ENCODE measurements around the gene SLC13A3. TPM values are rescaled to one million over a fixed set of nuclear protein-coding genes. Genes with fewer than 3 reads are reported as not detected.

SLC13A3 gene
- total RNA-seq, 1 donor from 2014 or later: 5.5 TPM

GRCh38 chr20:46563170-46563859 lies 87.9 kb downstream of the SLC13A3 start:
- no peak for DNase-seq (ENCODE audit: low read depth)
- H3K36me3 ChIP-seq (ENCODE audit: control insufficient read depth, insufficient read depth, low read length): no peaks in the 10 kb centered on the region
- no peak overlapping the region for H3K4me3 ChIP-seq (ENCODE audit: low read depth, low read length)
- TF ChIP-seq CTCF (IDR thresholded peaks at IDR 0.05; ENCODE audit: insufficient read depth, low read length, severe bottlenecking): no peak
- FAIRE-seq: no peak
- H3K27me3 ChIP-seq (ENCODE audit: control insufficient read depth, insufficient read depth, low read length): no peaks in the 10 kb centered on the region

GRCh38 chr20:46562373-46563169 lies 88.7 kb downstream of the SLC13A3 start:
- no peak for FAIRE-seq
- TF ChIP-seq CTCF (IDR thresholded peaks at IDR 0.05; ENCODE audit: insufficient read depth, low read length, severe bottlenecking): peak; percentile 78
- peak overlapping the region; percentile 16 for H3K4me3 ChIP-seq (ENCODE audit: low read depth, low read length)
- H3K27me3 ChIP-seq (ENCODE audit: control insufficient read depth, insufficient read depth, low read length): no peaks in the 10 kb centered on the region
- H3K36me3 ChIP-seq (ENCODE audit: control insufficient read depth, insufficient read depth, low read length): no peaks in the 10 kb centered on the region
- DNase-seq (ENCODE audit: low read depth): peak; percentile 51

- DNase-seq (ENCODE audit: low read depth): no peak
- no peak for FAIRE-seq
- no peaks in the 10 kb centered on the region for H3K36me3 ChIP-seq (ENCODE audit: control insufficient read depth, insufficient read depth, low read length)
- no peak for TF ChIP-seq CTCF (IDR thresholded peaks at IDR 0.05; ENCODE audit: insufficient read depth, low read length, severe bottlenecking)
- H3K4me3 ChIP-seq (ENCODE audit: low read depth, low read length): no peak overlapping the region
- H3K27me3 ChIP-seq (ENCODE audit: control insufficient read depth, insufficient read depth, low read length): no peaks in the 10 kb centered on the region
Measured at GRCh38 chr20:46562009-46562372, 89.3 kb downstream of the SLC13A3 start.

GRCh38 chr20:46559685-46560440 lies 91.4 kb downstream of the SLC13A3 start:
- H3K4me3 ChIP-seq (ENCODE audit: low read depth, low read length): no peak overlapping the region
- H3K36me3 ChIP-seq (ENCODE audit: control insufficient read depth, insufficient read depth, low read length): no peaks in the 10 kb centered on the region
- FAIRE-seq (no peak), DNase-seq (ENCODE audit: low read depth) (no peak)
- TF ChIP-seq CTCF (IDR thresholded peaks at IDR 0.05; ENCODE audit: insufficient read depth, low read length, severe bottlenecking): no peak
- no peaks in the 10 kb centered on the region for H3K27me3 ChIP-seq (ENCODE audit: control insufficient read depth, insufficient read depth, low read length)

- FAIRE-seq (no peak), DNase-seq (ENCODE audit: low read depth) (no peak)
- no peaks in the 10 kb centered on the region for H3K36me3 ChIP-seq (ENCODE audit: control insufficient read depth, insufficient read depth, low read length)
- H3K27me3 ChIP-seq (ENCODE audit: control insufficient read depth, insufficient read depth, low read length): no peaks in the 10 kb centered on the region
- H3K4me3 ChIP-seq (ENCODE audit: low read depth, low read length): no peak overlapping the region
- TF ChIP-seq CTCF (IDR thresholded peaks at IDR 0.05; ENCODE audit: insufficient read depth, low read length, severe bottlenecking): no peak
Measured at GRCh38 chr20:46559001-46559400, 92.3 kb downstream of the SLC13A3 start.

All from bronchial epithelial cell (primary cell).